NCI-H1694 (cell line): Measurements from ENCODE around the gene AJAP1.
"Not testable (repeated sequence)": the region's sequence is repeated elsewhere in the genome, so short reads cannot be mapped to it uniquely, and the experiment has no call there.

ENCODE experiments used
- DNase-seq: peaks from one replicate; lab custom pipeline; 2025; lab: John Stamatoyannopoulos, UW

AJAP1 gene, protein sequence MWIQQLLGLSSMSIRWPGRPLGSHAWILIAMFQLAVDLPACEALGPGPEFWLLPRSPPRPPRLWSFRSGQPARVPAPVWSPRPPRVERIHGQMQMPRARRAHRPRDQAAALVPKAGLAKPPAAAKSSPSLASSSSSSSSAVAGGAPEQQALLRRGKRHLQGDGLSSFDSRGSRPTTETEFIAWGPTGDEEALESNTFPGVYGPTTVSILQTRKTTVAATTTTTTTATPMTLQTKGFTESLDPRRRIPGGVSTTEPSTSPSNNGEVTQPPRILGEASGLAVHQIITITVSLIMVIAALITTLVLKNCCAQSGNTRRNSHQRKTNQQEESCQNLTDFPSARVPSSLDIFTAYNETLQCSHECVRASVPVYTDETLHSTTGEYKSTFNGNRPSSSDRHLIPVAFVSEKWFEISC

GRCh38 chr1:4653796-4654725 lies at the start of gene AJAP1:
AJAP1 (plus strand) TSS chr1:4654609; CDS start chr1:4655426, 817 bp downstream.
- DNase-seq: peak; percentile 5

DNA sequence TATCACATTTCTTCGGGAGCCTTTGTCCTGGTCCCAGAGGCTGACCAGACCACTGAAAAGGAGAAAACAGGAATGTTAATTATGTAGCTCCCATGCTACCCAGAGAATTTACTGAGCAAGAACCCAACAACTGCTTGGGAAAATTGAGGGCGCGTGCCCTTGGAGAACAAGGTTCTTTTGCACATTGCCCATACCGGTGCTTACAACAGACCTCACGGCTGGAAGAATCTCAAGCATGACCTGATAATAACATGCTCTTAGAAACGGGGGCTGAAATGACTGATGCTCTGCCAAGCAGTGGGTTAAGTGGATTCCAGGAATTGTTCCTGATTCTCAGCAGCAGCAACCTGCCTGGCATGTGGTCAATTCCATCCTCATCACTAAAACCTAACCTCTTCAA lies 49.3 kb upstream of the AJAP1 start:
- DNase-seq: no peak

- DNase-seq: no peak
These were observed 42.7 kb upstream of the AJAP1 start for GRCh38 chr1:4611563-4612341.

- DNase-seq: no peak
These were observed 41.4 kb upstream of the AJAP1 start for GRCh38 chr1:4612991-4613390.

GRCh38 chr1:4613606-4614370 lies 40.6 kb upstream of the AJAP1 start:
- no peak for DNase-seq

GRCh38 chr1:4614371-4615137 lies 39.9 kb upstream of the AJAP1 start:
- no peak for DNase-seq

- DNase-seq: no peak
These were observed 39.3 kb upstream of the AJAP1 start for GRCh38 chr1:4615138-4615470.

GRCh38 chr1:4615501-4615900 lies 38.9 kb upstream of the AJAP1 start:
- no peak for DNase-seq

DNA sequence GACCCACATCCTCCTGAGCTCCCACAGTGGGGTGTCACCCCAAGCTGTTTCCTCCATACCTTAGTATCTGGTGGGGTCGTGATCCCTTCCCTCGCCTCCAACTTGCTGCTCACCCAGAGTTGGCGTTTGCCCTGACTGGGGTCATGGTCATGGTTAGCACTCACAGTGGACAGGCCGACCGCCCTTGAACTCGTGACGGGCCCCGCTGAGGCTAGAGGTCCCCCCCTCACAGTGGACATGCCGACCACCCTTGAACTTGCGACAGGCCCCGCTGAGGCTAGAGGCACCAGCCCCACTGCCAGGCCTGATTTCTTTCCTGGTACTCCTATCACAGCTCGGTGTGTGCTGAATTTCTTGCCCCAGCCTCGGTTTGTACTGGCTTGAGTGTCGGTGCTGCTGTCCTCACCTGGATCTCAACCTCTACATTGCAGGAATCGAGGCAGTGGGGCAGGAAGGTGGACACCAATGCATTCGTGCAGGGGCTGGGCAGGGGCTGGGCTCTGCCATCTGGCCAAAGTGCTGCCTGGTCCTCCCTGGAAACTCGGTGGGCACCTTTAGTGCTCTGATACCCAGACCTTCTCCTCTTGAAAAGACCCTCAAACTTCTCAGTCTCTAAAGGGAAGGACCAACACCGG lies 37.5 kb upstream of the AJAP1 start:
- no peak for DNase-seq

DNA sequence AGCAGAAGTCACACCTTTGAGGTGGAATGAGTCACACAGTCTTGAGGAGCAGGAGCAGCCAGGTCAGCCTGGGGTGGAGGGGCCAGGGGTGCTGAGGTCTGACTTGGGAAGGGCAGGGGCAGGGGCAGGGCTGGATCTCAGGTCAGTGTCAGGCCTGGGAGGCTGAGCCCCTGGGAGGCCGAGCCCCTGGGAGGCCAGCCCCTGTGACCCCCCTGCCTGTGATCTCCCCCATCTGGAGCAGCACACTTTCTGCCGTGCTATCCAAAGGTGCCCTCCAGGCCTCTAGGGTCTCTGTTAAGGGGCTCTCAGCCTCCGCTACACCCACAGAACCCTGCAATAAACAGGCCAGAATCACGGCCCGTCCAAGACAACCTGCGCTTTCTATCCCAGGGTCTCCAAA lies 36.9 kb upstream of the AJAP1 start:
- no peak for DNase-seq

- DNase-seq: not testable (repeated sequence)
These were observed 35.6 kb upstream of the AJAP1 start for GRCh38 chr1:4618827-4619226.

DNA sequence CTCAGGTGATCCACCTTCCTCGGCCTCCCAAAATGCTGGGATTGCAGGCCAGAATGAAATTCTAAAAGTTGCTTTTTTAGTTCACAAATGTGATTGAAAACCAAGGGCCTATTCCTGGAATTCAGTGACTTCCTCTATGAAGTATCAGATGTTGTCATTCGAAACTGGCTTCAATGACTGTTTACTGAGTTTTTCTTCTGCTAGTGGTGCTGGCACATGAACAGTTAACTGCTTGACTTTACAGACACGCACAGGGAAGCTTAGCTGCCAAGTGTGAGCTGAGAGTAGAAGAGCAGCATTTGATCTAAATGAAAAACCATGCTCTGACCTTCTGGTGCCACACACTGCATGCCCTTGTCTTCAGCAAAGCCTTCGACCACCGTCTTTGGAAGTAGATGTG lies 32.8 kb upstream of the AJAP1 start:
- no peak for DNase-seq

- no peak for DNase-seq
These were observed 31.6 kb upstream of the AJAP1 start for GRCh38 chr1:4622821-4623220.

GRCh38 chr1:4624141-4624715 lies 30.2 kb upstream of the AJAP1 start:
- no peak for DNase-seq

- no peak for DNase-seq
These were observed 29.6 kb upstream of the AJAP1 start for GRCh38 chr1:4624801-4625200.

- no peak for DNase-seq
These were observed 28.3 kb upstream of the AJAP1 start for GRCh38 chr1:4626061-4626460.

DNA sequence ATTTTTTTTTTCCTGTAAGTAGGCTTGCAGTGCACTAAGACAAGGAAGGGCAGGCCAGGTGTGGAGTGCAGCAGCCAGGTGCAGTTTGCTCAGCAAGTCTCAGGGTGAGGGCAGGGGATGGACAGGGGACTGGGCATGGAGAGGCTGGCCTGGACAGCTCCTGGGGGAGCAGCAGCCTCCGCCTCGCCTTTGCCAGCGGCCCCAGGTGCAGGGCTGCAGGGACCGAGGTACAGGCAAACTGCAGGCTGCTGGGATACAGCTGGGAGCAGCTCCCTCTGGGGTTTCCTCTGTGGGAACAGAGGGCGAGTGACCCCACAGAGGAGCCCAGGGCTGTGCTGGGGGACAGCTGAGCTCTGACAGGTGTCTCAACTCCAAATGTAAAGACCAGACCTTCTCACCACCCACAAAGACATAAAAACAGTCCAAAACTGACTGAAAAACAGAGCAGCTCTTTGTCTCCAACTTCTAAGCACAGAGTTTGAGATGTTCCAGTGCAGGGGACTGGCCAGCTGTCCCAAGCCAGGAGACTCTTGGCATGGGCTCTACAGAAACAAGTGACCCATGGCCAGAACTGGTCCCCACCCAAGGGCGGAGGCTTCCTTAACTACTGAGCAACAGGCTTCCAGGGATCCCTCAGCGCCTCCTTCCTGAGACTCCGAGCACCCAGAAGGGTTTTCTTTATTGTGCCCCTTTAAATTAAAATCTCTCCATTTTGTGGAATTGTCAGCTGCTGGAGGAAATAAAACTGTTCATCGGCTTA lies 27.7 kb upstream of the AJAP1 start:
- no peak for DNase-seq

GRCh38 chr1:4627353-4627752 lies 27.1 kb upstream of the AJAP1 start:
- DNase-seq: no peak

DNA sequence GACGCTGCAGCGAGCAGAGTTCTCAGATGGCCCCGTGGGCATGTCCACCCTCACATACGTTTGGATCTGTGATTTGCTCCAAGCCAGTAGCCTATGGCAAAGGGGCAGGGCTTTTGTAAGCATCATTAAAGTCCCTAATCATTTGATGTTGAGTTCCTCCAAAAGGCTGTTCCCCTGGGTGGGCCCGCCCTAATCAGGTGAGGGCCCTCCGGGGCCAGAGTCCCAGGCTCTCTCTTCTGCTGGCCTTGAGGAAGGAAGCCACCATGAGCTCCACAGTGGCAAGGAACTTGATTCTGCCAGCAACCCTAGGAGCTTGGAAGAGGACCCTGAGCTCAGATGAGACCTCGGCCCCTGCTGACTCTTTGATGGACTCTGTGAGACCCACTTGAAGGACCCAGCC lies 25.4 kb upstream of the AJAP1 start:
- no peak for DNase-seq
